ENCODE results near the gene VWF.

VWF gene

DNA sequence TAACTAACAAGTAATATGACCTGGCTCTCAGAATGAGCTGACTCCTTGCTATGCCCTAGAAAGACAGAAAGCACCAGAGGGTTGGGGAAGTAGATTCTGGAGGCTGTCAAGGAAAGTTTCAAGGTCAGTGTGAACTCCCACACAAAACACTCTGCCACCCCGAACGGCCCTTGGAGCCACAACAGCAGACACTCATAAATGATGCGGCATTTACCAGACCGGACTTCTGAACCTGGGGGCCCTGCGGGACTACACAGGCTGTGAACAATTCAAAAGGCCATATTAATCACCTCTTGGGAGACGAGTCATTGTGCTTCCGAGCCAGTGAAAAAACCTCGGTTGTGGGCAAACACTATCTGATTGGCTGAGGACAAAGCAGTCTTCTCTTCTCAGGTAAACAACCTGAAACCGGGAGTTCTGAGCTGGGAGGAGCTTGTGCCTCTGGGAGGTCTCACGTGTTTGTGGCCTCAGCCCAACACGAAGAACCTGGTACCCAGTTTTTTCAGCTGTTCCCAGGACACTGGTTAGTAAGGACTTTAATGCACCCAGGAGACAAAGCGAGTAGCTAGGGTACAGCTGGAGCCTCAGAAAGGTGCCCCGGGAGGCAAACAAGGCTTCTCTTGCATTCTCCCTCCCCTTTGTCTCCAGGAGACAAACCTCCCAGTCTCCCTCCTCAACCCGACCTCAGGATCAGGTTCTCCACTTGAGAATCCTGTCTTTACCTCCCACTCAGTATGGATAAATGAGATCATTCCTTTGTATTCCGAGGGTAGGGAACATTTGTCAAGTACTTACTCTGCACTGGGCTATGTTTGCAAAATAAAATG, 35.3 kb downstream of the VWF start:
- TF ChIP-seq FOXA1 (IDR thresholded peaks at IDR 0.05) (no peak), SP1 (IDR thresholded peaks at IDR 0.05) (no peak), CTBP1 (IDR thresholded peaks at IDR 0.05; ENCODE audit: borderline replicate concordance) (no peak)
- POLR2A ChIA-PET, result no interaction called here

DNA sequence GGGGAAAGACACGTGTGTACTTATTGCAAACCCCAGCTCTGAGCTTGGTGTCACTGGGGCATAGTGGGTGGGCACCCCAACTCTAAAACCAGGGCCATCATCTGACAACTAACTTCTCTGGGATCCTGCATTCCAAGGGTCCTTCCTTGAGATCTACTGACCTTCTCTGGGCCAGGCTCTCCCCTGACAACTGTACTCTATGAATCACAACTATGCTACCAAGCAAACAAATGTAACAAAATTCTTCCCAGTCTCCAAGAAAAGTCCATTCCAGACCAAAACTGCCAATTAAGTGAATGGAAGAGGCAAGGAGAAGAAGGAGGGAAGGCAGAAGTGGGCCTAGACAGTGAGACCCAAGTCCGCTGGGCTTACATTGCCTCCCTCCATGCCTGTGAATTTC, 38.2 kb downstream of the VWF start:
- DNase-seq (ENCODE audit: extremely low spot score), result no peak
- POLR2A ChIA-PET, result no interaction called here
- CTCF ChIA-PET, result no interaction called here
- no peak for TF ChIP-seq LEF1 (IDR thresholded peaks at IDR 0.05; ENCODE audit: borderline replicate concordance)
- no peak for TF ChIP-seq SUZ12 (IDR thresholded peaks at IDR 0.05)

More for the DNA sequence above, 35.3 kb downstream of the VWF start:
- CTCF ChIA-PET, result interaction anchor here (0.8 to 1.9 kb wide), 2 partner anchors 195 to 1469 kb away, joined by 4 to 6 read pairs; no protein-coding TSS in a partner anchor
- no peak for DNase-seq (ENCODE audit: extremely low spot score)

DNA sequence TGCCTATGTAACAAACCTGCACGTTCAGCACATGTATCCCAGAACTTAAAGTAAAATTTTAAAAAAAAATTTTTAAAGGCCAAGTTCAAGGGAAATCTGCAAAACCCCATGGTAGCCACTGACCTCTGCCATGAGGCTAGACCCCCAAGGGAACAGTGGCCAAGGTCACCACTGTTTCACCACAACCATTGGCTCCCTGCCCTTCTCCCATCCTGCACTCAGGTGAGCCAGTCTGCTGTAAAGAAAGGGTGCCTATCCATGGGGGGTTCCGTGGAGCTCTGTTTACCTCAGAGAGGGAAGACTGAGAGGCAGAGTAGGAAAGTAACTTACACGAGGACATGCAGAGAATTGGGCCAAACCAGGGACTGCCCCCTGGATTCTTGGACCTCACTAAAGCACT, 38.6 kb downstream of the VWF start:
- POLR2A ChIA-PET, result no interaction called here
- TF ChIP-seq FOXA1 (IDR thresholded peaks at IDR 0.05) (no peak), BHLHE40 (IDR thresholded peaks at IDR 0.05; ENCODE audit: borderline replicate concordance) (no peak), TARDBP (IDR thresholded peaks at IDR 0.05) (no peak), HDGF (IDR thresholded peaks at IDR 0.05; ENCODE audit: borderline replicate concordance) (no peak), NFRKB (IDR thresholded peaks at IDR 0.05) (no peak), SUZ12 (IDR thresholded peaks at IDR 0.05) (no peak), FOXM1 (IDR thresholded peaks at IDR 0.05; ENCODE audit: borderline replicate concordance) (no peak), ELF4 (IDR thresholded peaks at IDR 0.05) (no peak), L3MBTL2 (conservative IDR thresholded peaks at IDR 0.05) (no peak)
- TF ChIP-seq, protein P1, sequence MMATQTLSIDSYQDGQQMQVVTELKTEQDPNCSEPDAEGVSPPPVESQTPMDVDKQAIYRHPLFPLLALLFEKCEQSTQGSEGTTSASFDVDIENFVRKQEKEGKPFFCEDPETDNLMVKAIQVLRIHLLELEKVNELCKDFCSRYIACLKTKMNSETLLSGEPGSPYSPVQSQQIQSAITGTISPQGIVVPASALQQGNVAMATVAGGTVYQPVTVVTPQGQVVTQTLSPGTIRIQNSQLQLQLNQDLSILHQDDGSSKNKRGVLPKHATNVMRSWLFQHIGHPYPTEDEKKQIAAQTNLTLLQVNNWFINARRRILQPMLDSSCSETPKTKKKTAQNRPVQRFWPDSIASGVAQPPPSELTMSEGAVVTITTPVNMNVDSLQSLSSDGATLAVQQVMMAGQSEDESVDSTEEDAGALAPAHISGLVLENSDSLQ (IDR thresholded peaks at IDR 0.05), result no peak
- CTCF ChIA-PET, result no interaction called here
- no peak for DNase-seq (ENCODE audit: extremely low spot score)

DNA sequence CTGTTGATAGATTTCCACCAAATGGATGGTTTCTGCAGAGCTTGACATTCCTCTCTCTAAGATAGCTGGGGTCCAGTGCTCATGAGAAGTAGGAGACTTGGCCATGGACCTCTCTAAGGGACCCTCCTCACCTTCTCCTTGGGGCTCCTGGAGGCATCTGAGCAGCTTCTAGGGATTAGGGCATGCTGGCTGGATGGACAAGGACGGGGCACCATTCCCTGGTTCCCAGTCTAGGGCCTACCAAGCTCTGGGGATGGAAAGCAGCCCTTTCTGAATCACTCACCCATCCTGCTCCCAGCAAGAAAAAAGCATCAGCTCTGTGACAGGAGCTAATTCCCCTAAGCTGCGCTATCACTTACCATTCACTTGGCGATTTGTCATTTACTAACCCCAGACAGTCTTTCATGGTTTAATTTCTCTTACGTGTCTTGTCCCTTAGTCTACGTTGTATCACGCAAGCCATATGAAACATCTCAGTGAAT, 39.5 kb downstream of the VWF start:
- POLR2A ChIA-PET, result no interaction called here
- CTCF ChIA-PET, result interaction anchor here (0.6 to 1.5 kb wide), 5 partner anchors 8 to 194 kb away, joined by 3 to 5 read pairs (median 3); no protein-coding TSS in a partner anchor
- no peak for DNase-seq (ENCODE audit: extremely low spot score)
- TF ChIP-seq ELF4 (IDR thresholded peaks at IDR 0.05), result no peak
- TF ChIP-seq, protein P1 (IDR thresholded peaks at IDR 0.05), result no peak
- TF ChIP-seq SP1 (IDR thresholded peaks at IDR 0.05), result no peak
- TF ChIP-seq FOXK2 (IDR thresholded peaks at IDR 0.05), result no peak
- no peak for TF ChIP-seq TARDBP (IDR thresholded peaks at IDR 0.05)
- TF ChIP-seq BHLHE40 (IDR thresholded peaks at IDR 0.05; ENCODE audit: borderline replicate concordance), result no peak
- TF ChIP-seq ARNT (IDR thresholded peaks at IDR 0.05), result no peak
- TF ChIP-seq SUZ12 (IDR thresholded peaks at IDR 0.05), result no peak
- no peak for TF ChIP-seq CTBP1 (IDR thresholded peaks at IDR 0.05; ENCODE audit: borderline replicate concordance)
- TF ChIP-seq ZNF384 (IDR thresholded peaks at IDR 0.05), result no peak
- TF ChIP-seq HDGF (IDR thresholded peaks at IDR 0.05; ENCODE audit: borderline replicate concordance), result no peak
- no peak for TF ChIP-seq LEF1 (IDR thresholded peaks at IDR 0.05; ENCODE audit: borderline replicate concordance)
- TF ChIP-seq FOXA1 (IDR thresholded peaks at IDR 0.05), result no peak
- no peak for TF ChIP-seq NFRKB (IDR thresholded peaks at IDR 0.05)
- TF ChIP-seq FOXM1 (IDR thresholded peaks at IDR 0.05; ENCODE audit: borderline replicate concordance), result no peak
- TF ChIP-seq L3MBTL2 (conservative IDR thresholded peaks at IDR 0.05), result no peak

DNA sequence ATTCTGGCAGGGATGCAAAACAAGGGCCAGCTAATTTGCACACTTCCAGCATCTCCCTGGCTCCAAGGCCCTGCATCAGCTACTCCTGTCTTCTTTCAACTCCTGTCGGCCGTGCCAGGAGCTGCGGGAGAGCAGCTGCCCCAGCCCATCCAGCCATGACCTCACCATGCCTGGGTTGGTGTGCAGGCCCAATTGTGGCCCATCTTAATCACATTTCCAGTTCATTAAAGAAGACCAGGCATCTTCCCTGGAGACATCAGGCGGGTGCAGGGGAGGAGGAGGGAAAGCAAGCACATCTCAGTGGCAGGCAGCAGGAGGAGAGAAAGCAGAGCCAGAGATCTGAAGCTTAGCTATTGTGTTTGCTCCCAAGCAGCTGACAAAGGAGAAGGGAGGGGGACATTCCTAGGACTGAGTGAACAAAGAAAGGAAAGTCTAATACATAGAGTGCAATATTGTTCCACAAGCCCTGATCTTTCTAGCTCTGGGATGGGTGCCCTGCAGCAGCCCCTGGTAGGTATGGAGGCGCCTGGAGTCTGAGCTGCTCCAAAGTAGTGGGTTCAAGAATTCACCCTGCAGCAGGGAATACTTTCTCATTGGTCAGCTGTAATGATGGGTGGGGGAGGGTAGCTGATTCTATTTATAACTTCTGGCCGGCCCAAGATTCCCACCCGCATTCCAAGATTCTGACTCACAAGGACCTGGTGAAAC, 40.1 kb downstream of the VWF start:
- TF ChIP-seq SUZ12 (IDR thresholded peaks at IDR 0.05) (no peak), ZNF384 (IDR thresholded peaks at IDR 0.05) (no peak), L3MBTL2 (conservative IDR thresholded peaks at IDR 0.05) (no peak), NFRKB (IDR thresholded peaks at IDR 0.05) (no peak), ELF4 (IDR thresholded peaks at IDR 0.05) (no peak), FOXK2 (IDR thresholded peaks at IDR 0.05) (no peak), BHLHE40 (IDR thresholded peaks at IDR 0.05; ENCODE audit: borderline replicate concordance) (no peak), LEF1 (IDR thresholded peaks at IDR 0.05; ENCODE audit: borderline replicate concordance) (no peak), FOXM1 (IDR thresholded peaks at IDR 0.05; ENCODE audit: borderline replicate concordance) (no peak), SP1 (IDR thresholded peaks at IDR 0.05) (no peak), CTBP1 (IDR thresholded peaks at IDR 0.05; ENCODE audit: borderline replicate concordance) (no peak), FOXA1 (IDR thresholded peaks at IDR 0.05) (no peak), HDGF (IDR thresholded peaks at IDR 0.05; ENCODE audit: borderline replicate concordance) (no peak), ARNT (IDR thresholded peaks at IDR 0.05) (no peak)
- TF ChIP-seq, protein P1 (IDR thresholded peaks at IDR 0.05), result no peak

DNA sequence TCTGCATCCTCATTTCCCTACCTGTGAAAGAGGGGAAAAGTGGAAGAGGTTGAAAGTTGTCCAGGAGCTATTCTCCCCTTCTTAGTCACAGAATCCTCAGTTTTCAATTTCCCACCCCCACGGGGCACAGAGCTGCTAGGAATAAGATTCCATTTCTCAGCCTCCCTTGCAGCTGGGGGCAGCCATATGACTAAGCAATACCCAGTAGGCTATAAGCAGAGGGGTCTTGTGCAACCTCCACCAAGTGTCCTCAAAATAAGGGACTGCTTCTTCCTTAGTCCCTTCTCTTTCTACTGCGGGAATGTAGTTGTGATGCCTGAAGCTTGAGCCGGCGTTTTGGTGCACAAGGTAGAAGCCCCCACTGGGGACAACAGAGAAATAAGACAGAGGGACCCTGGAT, 40.9 kb downstream of the VWF start:
- POLR2A ChIA-PET, result no interaction called here
- no peak for TF ChIP-seq FOXM1 (IDR thresholded peaks at IDR 0.05; ENCODE audit: borderline replicate concordance)
- no peak for TF ChIP-seq HDGF (IDR thresholded peaks at IDR 0.05; ENCODE audit: borderline replicate concordance)
- no peak for TF ChIP-seq ZNF384 (IDR thresholded peaks at IDR 0.05)
- no peak for TF ChIP-seq FOXK2 (IDR thresholded peaks at IDR 0.05)
- TF ChIP-seq FOXA1 (IDR thresholded peaks at IDR 0.05), result no peak
- TF ChIP-seq, protein P1 (IDR thresholded peaks at IDR 0.05), result no peak
- TF ChIP-seq LEF1 (IDR thresholded peaks at IDR 0.05; ENCODE audit: borderline replicate concordance), result no peak
- TF ChIP-seq L3MBTL2 (conservative IDR thresholded peaks at IDR 0.05), result no peak
- no peak for TF ChIP-seq CTBP1 (IDR thresholded peaks at IDR 0.05; ENCODE audit: borderline replicate concordance)
- TF ChIP-seq ARNT (IDR thresholded peaks at IDR 0.05), result no peak
- TF ChIP-seq SP1 (IDR thresholded peaks at IDR 0.05), result no peak
- no peak for TF ChIP-seq TARDBP (IDR thresholded peaks at IDR 0.05)
- no peak for TF ChIP-seq ELF4 (IDR thresholded peaks at IDR 0.05)
- no peak for TF ChIP-seq BHLHE40 (IDR thresholded peaks at IDR 0.05; ENCODE audit: borderline replicate concordance)
- TF ChIP-seq SUZ12 (IDR thresholded peaks at IDR 0.05), result no peak
- TF ChIP-seq NFRKB (IDR thresholded peaks at IDR 0.05), result no peak
- DNase-seq (ENCODE audit: extremely low spot score), result no peak
- CTCF ChIA-PET, result interaction anchor here (0.6 to 1.5 kb wide), 2 partner anchors 9 to 475 kb away, joined by 3 read pairs; no protein-coding TSS in a partner anchor

More for the DNA sequence above, 40.1 kb downstream of the VWF start:
- no peak for DNase-seq (ENCODE audit: extremely low spot score)
- POLR2A ChIA-PET, result no interaction called here
- CTCF ChIA-PET, result interaction anchor here (0.9 to 1.5 kb wide), 4 partner anchors 8 to 194 kb away, joined by 3 to 5 read pairs (median 3); no protein-coding TSS in a partner anchor

Data from HEK293T (cell line).